ENCODE results near the gene ALG1. TPM values are rescaled to one million over a fixed set of nuclear protein-coding genes. Genes with fewer than 3 reads are reported as not detected.
A peak's percentile ranks its signal among the peaks of the same experiment; 100 is the strongest.
"Not testable (repeated sequence)": the region's sequence is repeated elsewhere in the genome, so short reads cannot be mapped to it uniquely, and the experiment has no call there.

Gene ALG1
- total RNA-seq, 1 experiment from 2014 or later: 23.4 TPM

GRCh38 chr16:5096437-5097060 lies 24.9 kb downstream of the ALG1 start:
- Histone ChIP-seq H3K4me1 (ENCODE audit: low read length) (peaks cover 11% of the 10 kb centered on the region), H3K4me3 (ENCODE audit: low read length) (peak overlapping the region; percentile 86), H3K9ac (ENCODE audit: low read length) (peak overlapping the region; percentile 86), H3K79me2 (ENCODE audit: low read length) (peaks cover 13% of the 10 kb centered on the region), H3K4me2 (ENCODE audit: low read depth, low read length, poor library complexity, severe bottlenecking) (peak overlapping the region; percentile 87)
- not testable (repeated sequence) for H4K20me1 ChIP-seq (ENCODE audit: insufficient read depth, low read depth, low read length); H3K36me3 ChIP-seq (ENCODE audit: insufficient read depth, low read length); H3K27ac ChIP-seq (ENCODE audit: low read length); H3K9me3 ChIP-seq (ENCODE audit: low read length); H2AFZ ChIP-seq (ENCODE audit: low read length); DNase-seq; H3K9me2 ChIP-seq (replicated peaks; ENCODE audit: insufficient read depth, low read length); H3K27me3 ChIP-seq (ENCODE audit: low read length)

GRCh38 chr16:5097061-5097469 lies 25.4 kb downstream of the ALG1 start:
- not testable (repeated sequence) for H4K20me1 ChIP-seq (ENCODE audit: insufficient read depth, low read depth, low read length); H3K27me3 ChIP-seq (ENCODE audit: low read length); H3K9me2 ChIP-seq (replicated peaks; ENCODE audit: insufficient read depth, low read length); H3K36me3 ChIP-seq (ENCODE audit: insufficient read depth, low read length); H3K9me3 ChIP-seq (ENCODE audit: low read length)
- peak overlapping the region; percentile 86 for H3K9ac ChIP-seq (ENCODE audit: low read length)
- DNase-seq: peak; percentile 83
- peak overlapping the region; percentile 86 for H3K4me3 ChIP-seq (ENCODE audit: low read length)
- peak overlapping the region; percentile 49; the same call in 1 of the 2 replicates for H3K27ac ChIP-seq (ENCODE audit: low read length)
- H3K79me2 ChIP-seq (ENCODE audit: low read length): peaks cover 13% of the 10 kb centered on the region
- peak overlapping the region; percentile 87 for H3K4me2 ChIP-seq (ENCODE audit: low read depth, low read length, poor library complexity, severe bottlenecking)
- H2AFZ ChIP-seq (ENCODE audit: low read length): peak overlapping the region; percentile 43; the same call in 1 of the 2 replicates
- H3K4me1 ChIP-seq (ENCODE audit: low read length): peaks cover 11% of the 10 kb centered on the region

GRCh38 chr16:5097470-5098220 lies 26.0 kb downstream of the ALG1 start, which contains the start of gene EEF2KMT:
Gene EEF2KMT, minus strand, starts transcription at chr16:5097795. Its CDS starts 56 bp downstream, at chr16:5097739.
- DNase-seq: peak; percentile 99
- H3K9ac ChIP-seq (ENCODE audit: low read length): peak within 1 kb of the TSS; percentile 86
- peak within 1 kb of the TSS; percentile 43; the same call in 1 of the 2 replicates for H2AFZ ChIP-seq (ENCODE audit: low read length)
- H3K79me2 ChIP-seq (ENCODE audit: low read length): peaks cover 13% of the 10 kb centered on the region
- H3K9me3 ChIP-seq (ENCODE audit: low read length); H3K36me3 ChIP-seq (ENCODE audit: insufficient read depth, low read length); H4K20me1 ChIP-seq (ENCODE audit: insufficient read depth, low read depth, low read length); H3K9me2 ChIP-seq (replicated peaks; ENCODE audit: insufficient read depth, low read length); H3K27me3 ChIP-seq (ENCODE audit: low read length): not testable (repeated sequence)
- H3K27ac ChIP-seq (ENCODE audit: low read length): peak within 1 kb of the TSS; percentile 49; the same call in 1 of the 2 replicates
- peak within 1 kb of the TSS; percentile 86 for H3K4me3 ChIP-seq (ENCODE audit: low read length)
- peak within 1 kb of the TSS; percentile 87 for H3K4me2 ChIP-seq (ENCODE audit: low read depth, low read length, poor library complexity, severe bottlenecking)
- peaks cover 11% of the 10 kb centered on the region for H3K4me1 ChIP-seq (ENCODE audit: low read length)

DNA sequence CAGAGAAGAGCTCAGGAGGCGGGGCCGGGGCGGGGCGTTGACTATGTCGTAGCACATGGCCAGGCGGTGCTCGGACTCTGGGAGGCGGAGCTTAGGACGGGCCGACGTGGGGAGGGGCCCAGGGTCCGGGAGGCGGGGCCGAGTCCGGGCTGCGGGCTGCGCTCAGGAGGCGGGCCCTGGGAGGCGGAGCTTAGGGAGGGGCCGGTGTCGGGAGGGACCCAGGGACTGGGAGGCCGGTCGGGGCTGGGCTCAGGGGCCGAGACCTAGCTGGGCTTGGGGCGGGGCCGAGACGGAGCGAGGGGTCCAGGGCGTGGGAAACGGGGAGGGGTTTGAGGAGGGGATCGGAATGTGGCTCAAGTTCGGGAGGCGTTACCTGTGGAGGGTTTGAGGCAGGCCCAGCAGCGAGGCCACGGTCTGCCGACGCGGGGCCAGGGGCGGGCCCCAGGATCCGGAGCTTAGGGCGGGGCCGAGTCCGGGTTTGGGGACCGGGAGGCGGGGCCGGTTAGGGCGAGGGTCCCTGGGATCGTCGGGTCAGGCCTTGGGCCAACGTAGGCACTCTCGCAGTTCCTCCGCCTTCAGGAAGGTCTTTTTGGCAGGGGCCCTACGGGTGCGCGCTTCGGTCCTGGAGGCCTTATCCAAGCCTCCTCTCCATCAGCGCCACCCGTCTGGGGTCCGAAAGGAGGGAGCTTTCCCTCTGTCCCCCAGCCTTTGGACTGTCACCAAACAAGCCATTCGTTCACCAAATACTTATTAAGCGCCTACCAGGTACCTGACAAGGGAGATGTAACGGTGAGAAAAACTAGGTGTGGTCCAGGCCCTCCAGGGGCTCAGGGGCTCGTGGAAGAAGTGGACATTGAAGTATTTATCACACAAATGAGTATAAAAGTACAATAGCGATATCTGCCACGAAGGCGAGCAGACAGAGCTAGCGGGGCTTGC lies 26.8 kb downstream of the ALG1 start:
- peak overlapping the region; percentile 54; the same call in 1 of the 2 replicates for H3K4me3 ChIP-seq (ENCODE audit: low read length)
- peak overlapping the region; percentile 26; the same call in 1 of the 2 replicates for H3K9ac ChIP-seq (ENCODE audit: low read length)

DNA sequence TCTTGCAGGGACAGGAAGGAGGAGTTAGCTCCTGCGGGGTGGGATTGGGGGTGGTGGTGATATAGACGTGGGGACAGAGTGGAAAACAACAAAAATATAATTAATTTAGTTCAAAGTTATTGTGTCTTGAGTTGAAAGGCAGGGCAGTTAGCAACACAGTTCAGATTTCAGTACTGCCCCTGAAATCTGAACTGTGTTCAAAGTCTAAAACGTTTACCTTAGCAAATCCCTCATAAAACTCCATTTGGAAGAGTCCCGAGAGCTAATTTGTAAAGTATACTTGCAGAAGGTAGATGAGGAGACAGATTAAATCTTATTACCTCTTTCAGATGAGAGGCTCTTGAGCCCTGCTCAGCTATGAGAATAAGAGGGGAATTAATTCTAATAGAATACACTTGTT lies 27.5 kb downstream of the ALG1 start:
- H3K4me3 ChIP-seq (ENCODE audit: low read length); H2AFZ ChIP-seq (ENCODE audit: low read length); H3K9me3 ChIP-seq (ENCODE audit: low read length); H4K20me1 ChIP-seq (ENCODE audit: insufficient read depth, low read depth, low read length); H3K27ac ChIP-seq (ENCODE audit: low read length); H3K36me3 ChIP-seq (ENCODE audit: insufficient read depth, low read length); H3K9ac ChIP-seq (ENCODE audit: low read length); H3K27me3 ChIP-seq (ENCODE audit: low read length); H3K9me2 ChIP-seq (replicated peaks; ENCODE audit: insufficient read depth, low read length); DNase-seq; H3K4me2 ChIP-seq (ENCODE audit: low read depth, low read length, poor library complexity, severe bottlenecking): not testable (repeated sequence)
- Histone ChIP-seq H3K79me2 (ENCODE audit: low read length) (peaks cover 13% of the 10 kb centered on the region), H3K4me1 (ENCODE audit: low read length) (peaks cover 11% of the 10 kb centered on the region)

More for the DNA sequence above, 26.8 kb downstream of the ALG1 start:
- H2AFZ ChIP-seq (ENCODE audit: low read length); H3K27ac ChIP-seq (ENCODE audit: low read length); H3K9me3 ChIP-seq (ENCODE audit: low read length); H3K27me3 ChIP-seq (ENCODE audit: low read length); H3K36me3 ChIP-seq (ENCODE audit: insufficient read depth, low read length); H4K20me1 ChIP-seq (ENCODE audit: insufficient read depth, low read depth, low read length); H3K9me2 ChIP-seq (replicated peaks; ENCODE audit: insufficient read depth, low read length): not testable (repeated sequence)
- peak; percentile 79 for DNase-seq
- Histone ChIP-seq H3K4me2 (ENCODE audit: low read depth, low read length, poor library complexity, severe bottlenecking) (peak overlapping the region; percentile 52), H3K79me2 (ENCODE audit: low read length) (peaks cover 13% of the 10 kb centered on the region), H3K4me1 (ENCODE audit: low read length) (peaks cover 11% of the 10 kb centered on the region)

DNA sequence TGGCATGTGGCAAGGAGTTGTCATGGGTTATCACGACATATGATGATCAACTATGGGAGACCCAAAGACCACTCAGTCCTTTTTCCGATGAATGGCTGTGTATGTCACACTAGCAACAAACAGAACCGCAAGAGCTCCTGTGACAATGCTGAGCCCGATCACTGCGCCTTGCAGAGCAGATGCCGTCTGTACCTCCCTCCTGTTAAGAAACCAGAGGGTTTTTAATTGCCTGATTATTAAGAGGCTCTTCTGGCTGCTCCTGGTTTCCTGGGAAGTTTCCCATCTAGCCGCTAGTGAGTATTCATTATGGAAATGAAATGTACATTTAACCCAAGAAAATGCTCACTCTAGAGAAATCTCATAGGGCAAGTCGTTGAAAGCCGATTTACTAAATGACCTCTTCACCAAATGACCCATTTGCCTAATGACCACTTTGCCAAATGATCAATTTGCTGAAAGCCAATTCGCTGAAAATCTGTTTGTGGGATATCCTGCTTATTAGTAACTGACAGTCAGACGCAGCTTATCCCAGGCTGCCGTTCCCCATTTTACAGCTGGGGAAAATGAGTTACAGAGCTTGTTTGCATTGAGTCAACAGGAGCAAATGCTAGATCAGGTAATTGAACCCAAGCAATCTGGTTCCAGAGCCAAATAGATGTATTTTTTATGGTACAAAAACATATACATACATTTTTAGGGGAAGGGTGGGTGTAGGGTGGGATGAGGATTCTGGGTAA lies 31.8 kb downstream of the ALG1 start:
- not testable (repeated sequence) for H3K4me2 ChIP-seq (ENCODE audit: low read depth, low read length, poor library complexity, severe bottlenecking); H3K9me3 ChIP-seq (ENCODE audit: low read length); H3K4me3 ChIP-seq (ENCODE audit: low read length); H4K20me1 ChIP-seq (ENCODE audit: insufficient read depth, low read depth, low read length); H3K79me2 ChIP-seq (ENCODE audit: low read length); H3K9ac ChIP-seq (ENCODE audit: low read length); H3K4me1 ChIP-seq (ENCODE audit: low read length); H3K9me2 ChIP-seq (replicated peaks; ENCODE audit: insufficient read depth, low read length); H2AFZ ChIP-seq (ENCODE audit: low read length); DNase-seq; H3K27me3 ChIP-seq (ENCODE audit: low read length); H3K27ac ChIP-seq (ENCODE audit: low read length); H3K36me3 ChIP-seq (ENCODE audit: insufficient read depth, low read length)

- not testable (repeated sequence) for H3K9me2 ChIP-seq (replicated peaks; ENCODE audit: insufficient read depth, low read length); H3K79me2 ChIP-seq (ENCODE audit: low read length); H3K4me1 ChIP-seq (ENCODE audit: low read length); H3K27ac ChIP-seq (ENCODE audit: low read length); H3K4me3 ChIP-seq (ENCODE audit: low read length); H3K9ac ChIP-seq (ENCODE audit: low read length); H3K36me3 ChIP-seq (ENCODE audit: insufficient read depth, low read length); DNase-seq; H2AFZ ChIP-seq (ENCODE audit: low read length); H3K27me3 ChIP-seq (ENCODE audit: low read length); H3K9me3 ChIP-seq (ENCODE audit: low read length); H4K20me1 ChIP-seq (ENCODE audit: insufficient read depth, low read depth, low read length); H3K4me2 ChIP-seq (ENCODE audit: low read depth, low read length, poor library complexity, severe bottlenecking)
Measured at GRCh38 chr16:5105039-5105438, 33.4 kb downstream of the ALG1 start.

All from Karpas-422 (cell line).